ENCODE data around the gene FTCDNL1. TPM values are rescaled to one million over a fixed set of nuclear protein-coding genes. Genes with fewer than 3 reads are reported as not detected.

FTCDNL1 gene
- total RNA-seq, 8 experiments from 2014 or later, result 0.75 to 3.7 (median 2.1) TPM

GRCh38 chr2:199833525-199833924 is 17.5 kb downstream of the FTCDNL1 start:
- ATAC-seq (replicated peaks in 6 of 8), result peak in 2 of 8 experiments; percentile 18 to 79
- WGBS, 10 experiments, result 40 to 60% (median 46%) methylated on average over 1 of the region's 1 CpG; no CpG with 5 or more reads in 4 of the 10 experiments
- in situ Hi-C loops (cut with MboI; ENCODE audit: low pct_unique_long_range_greater_than_20kb in 2 of 9, low sequenced_read_pairs in 9 of 9, unreplicated experiment in 9 of 9), result no loop called here
- H3K4me3 ChIP-seq, result no peak overlapping the region
- H3K4me1 ChIP-seq (replicated peaks in 1 of 2), result no peaks in the 10 kb centered on the region
- no peak overlapping the region for H3K27ac ChIP-seq

GRCh38 chr2:199830531-199830930 is 20.5 kb downstream of the FTCDNL1 start:
- Histone ChIP-seq H3K4me1 (replicated peaks in 1 of 2) (no peaks in the 10 kb centered on the region), H3K4me3 (no peak overlapping the region), H3K27ac (no peak overlapping the region)
- peak in 3 of 8 experiments; percentile 32 to 96 (median 84) for ATAC-seq (replicated peaks in 6 of 8)
- in situ Hi-C loops (cut with MboI; ENCODE audit: low pct_unique_long_range_greater_than_20kb in 2 of 9, low sequenced_read_pairs in 9 of 9, unreplicated experiment in 9 of 9), result no loop called here
- WGBS, 10 experiments, result 0 to 100% (median 60%) methylated on average over 1 to 9 of the region's 9 CpGs

GRCh38 chr2:199829628-199830027 is 21.4 kb downstream of the FTCDNL1 start:
- H3K4me1 ChIP-seq (replicated peaks in 1 of 2), result no peaks in the 10 kb centered on the region
- ATAC-seq (replicated peaks in 6 of 8), result no peak
- no peak overlapping the region for H3K4me3 ChIP-seq
- in situ Hi-C loops (cut with MboI; ENCODE audit: low pct_unique_long_range_greater_than_20kb in 2 of 9, low sequenced_read_pairs in 9 of 9, unreplicated experiment in 9 of 9), result no loop called here
- no peak overlapping the region for H3K27ac ChIP-seq
- WGBS, 10 experiments, result 30 to 100% (median 85%) methylated on average over 1 to 2 of the region's 2 CpGs; no CpG with 5 or more reads in 1 of the 10 experiments

- ATAC-seq (replicated peaks in 6 of 8), result peak in 2 of 8 experiments; percentile 33 to 60
- Histone ChIP-seq H3K27ac (no peak overlapping the region), H3K4me1 (replicated peaks in 1 of 2) (no peaks in the 10 kb centered on the region), H3K4me3 (no peak overlapping the region)
- in situ Hi-C loops (cut with MboI; ENCODE audit: low pct_unique_long_range_greater_than_20kb in 2 of 9, low sequenced_read_pairs in 9 of 9, unreplicated experiment in 9 of 9), result no loop called here
Observed at GRCh38 chr2:199819746-199820145, 31.2 kb downstream of the FTCDNL1 start.

GRCh38 chr2:199818754-199819153 is 32.2 kb downstream of the FTCDNL1 start:
- 0 to 100% (median 87%) methylated on average over 1 to 2 of the region's 2 CpGs; no CpG with 5 or more reads in 2 of the 10 experiments for WGBS, 10 experiments
- Histone ChIP-seq H3K4me3 (no peak overlapping the region), H3K27ac (no peak overlapping the region), H3K4me1 (replicated peaks in 1 of 2) (no peaks in the 10 kb centered on the region)
- ATAC-seq (replicated peaks in 6 of 8), result no peak
- in situ Hi-C loops (cut with MboI; ENCODE audit: low pct_unique_long_range_greater_than_20kb in 2 of 9, low sequenced_read_pairs in 9 of 9, unreplicated experiment in 9 of 9), result no loop called here

GRCh38 chr2:199818026-199818425 is 33.0 kb downstream of the FTCDNL1 start:
- 58 to 100% (median 91%) methylated on average over 1 to 2 of the region's 2 CpGs; no CpG with 5 or more reads in 2 of the 10 experiments for whole genome bisulfite sequencing, 10 experiments
- no peak overlapping the region for H3K4me3 ChIP-seq
- H3K4me1 ChIP-seq (replicated peaks in 1 of 2), result no peaks in the 10 kb centered on the region
- in situ Hi-C loops (cut with MboI; ENCODE audit: low pct_unique_long_range_greater_than_20kb in 2 of 9, low sequenced_read_pairs in 9 of 9, unreplicated experiment in 9 of 9), result no loop called here
- no peak overlapping the region for H3K27ac ChIP-seq
- no peak for ATAC-seq (replicated peaks in 6 of 8)

- no peak for ATAC-seq (replicated peaks in 6 of 8)
- in situ Hi-C loops (cut with MboI; ENCODE audit: low pct_unique_long_range_greater_than_20kb in 2 of 9, low sequenced_read_pairs in 9 of 9, unreplicated experiment in 9 of 9), result no loop called here
- H3K27ac ChIP-seq, result no peak overlapping the region
- H3K4me1 ChIP-seq (replicated peaks in 1 of 2), result no peaks in the 10 kb centered on the region
- H3K4me3 ChIP-seq, result no peak overlapping the region
Observed at GRCh38 chr2:199814817-199815211, 36.2 kb downstream of the FTCDNL1 start.

GRCh38 chr2:199814101-199814816 is 36.7 kb downstream of the FTCDNL1 start:
- no peaks in the 10 kb centered on the region for H3K4me1 ChIP-seq (replicated peaks in 1 of 2)
- no peak overlapping the region for H3K4me3 ChIP-seq
- no peak overlapping the region for H3K27ac ChIP-seq
- no peak for ATAC-seq (replicated peaks in 6 of 8)
- WGBS, 10 experiments, result 6 to 83% (median 60%) methylated on average over 1 to 6 of the region's 6 CpGs
- in situ Hi-C loops (cut with MboI; ENCODE audit: low pct_unique_long_range_greater_than_20kb in 2 of 9, low sequenced_read_pairs in 9 of 9, unreplicated experiment in 9 of 9), result no loop called here

- H3K4me3 ChIP-seq, result no peak overlapping the region
- ATAC-seq (replicated peaks in 6 of 8), result no peak
- WGBS, 10 experiments, result 43 to 96% (median 72%) methylated on average over 1 to 8 of the region's 8 CpGs
- in situ Hi-C loops (cut with MboI; ENCODE audit: low pct_unique_long_range_greater_than_20kb in 2 of 9, low sequenced_read_pairs in 9 of 9, unreplicated experiment in 9 of 9), result no loop called here
- H3K4me1 ChIP-seq (replicated peaks in 1 of 2), result no peaks in the 10 kb centered on the region
- no peak overlapping the region for H3K27ac ChIP-seq
Observed at GRCh38 chr2:199812493-199812892, 38.5 kb downstream of the FTCDNL1 start.

- in situ Hi-C loops (cut with MboI; ENCODE audit: low pct_unique_long_range_greater_than_20kb in 2 of 9, low sequenced_read_pairs in 9 of 9, unreplicated experiment in 9 of 9), result no loop called here
- Histone ChIP-seq H3K27ac (no peak overlapping the region), H3K4me3 (no peak overlapping the region), H3K4me1 (replicated peaks in 1 of 2) (no peaks in the 10 kb centered on the region)
- ATAC-seq (replicated peaks in 6 of 8), result peak in 3 of 8 experiments; percentile 83 to 96 (median 95)
- 8 to 100% (median 44%) methylated on average over 1 to 2 of the region's 2 CpGs; no CpG with 5 or more reads in 1 of the 10 experiments for WGBS, 10 experiments
Observed at GRCh38 chr2:199811346-199811745, 39.6 kb downstream of the FTCDNL1 start.

- in situ Hi-C loops (cut with MboI; ENCODE audit: low pct_unique_long_range_greater_than_20kb in 2 of 9, low sequenced_read_pairs in 9 of 9, unreplicated experiment in 9 of 9), result no loop called here
- no peaks in the 10 kb centered on the region for H3K4me1 ChIP-seq (replicated peaks in 1 of 2)
- no peak overlapping the region for H3K27ac ChIP-seq
- no peak overlapping the region for H3K4me3 ChIP-seq
- WGBS, 10 experiments, result 41 to 93% (median 76%) methylated on average over 3 to 7 of the region's 7 CpGs; no CpG with 5 or more reads in 1 of the 10 experiments
- ATAC-seq (replicated peaks in 6 of 8), result peak in 5 of 8 experiments; percentile 33 to 61 (median 52)
Observed at GRCh38 chr2:199810422-199811171, 40.4 kb downstream of the FTCDNL1 start.

- ATAC-seq (replicated peaks in 6 of 8), result no peak
- in situ Hi-C loops (cut with MboI; ENCODE audit: low pct_unique_long_range_greater_than_20kb in 2 of 9, low sequenced_read_pairs in 9 of 9, unreplicated experiment in 9 of 9), result no loop called here
- Histone ChIP-seq H3K27ac (no peak overlapping the region), H3K4me1 (replicated peaks in 1 of 2) (peaks cover 0 to 4% of the 10 kb centered on the region in 2 donors), H3K4me3 (no peak overlapping the region)
Observed at GRCh38 chr2:199807966-199808365, 43.0 kb downstream of the FTCDNL1 start.

- ATAC-seq (replicated peaks in 6 of 8), result no peak
- in situ Hi-C loops (cut with MboI; ENCODE audit: low pct_unique_long_range_greater_than_20kb in 2 of 9, low sequenced_read_pairs in 9 of 9, unreplicated experiment in 9 of 9), result no loop called here
- H3K27ac ChIP-seq, result no peak overlapping the region
Observed at GRCh38 chr2:199806179-199806578, 44.8 kb downstream of the FTCDNL1 start.

More at GRCh38 chr2:199806179-199806578, 44.8 kb downstream of the FTCDNL1 start:
- H3K4me3 ChIP-seq, result no peak overlapping the region
- 50 to 100% (median 76%) methylated on average over 2 to 7 of the region's 7 CpGs for WGBS, 10 experiments
- H3K4me1 ChIP-seq (replicated peaks in 1 of 2), result peaks cover 0 to 4% of the 10 kb centered on the region in 2 donors
